Measurements from ENCODE around the gene GPR3. TPM values are rescaled to one million over a fixed set of nuclear protein-coding genes. Genes with fewer than 3 reads are reported as not detected.

Gene GPR3
- total RNA-seq: 0.18 and 0.86 TPM in 2 replicates

GRCh38 chr1:27392096-27392777 is at the start of gene GPR3:
TSS of gene GPR3 (plus strand) at chr1:27392622. CDS start at chr1:27393799, 1,177 bp downstream.

GRCh38 chr1:27366411-27367159 is 25.8 kb upstream of the GPR3 start, which contains the start of gene MAP3K6:
TSS of gene MAP3K6 (minus strand) at chr1:27366961. CDS start at chr1:27366597, 364 bp downstream.

GRCh38 chr1:27374362-27375086 is 17.9 kb upstream of the GPR3 start, which contains the start of gene FCN3:
TSS of gene FCN3 (minus strand) at chr1:27374824. CDS start at chr1:27374818, 6 bp downstream.

GRCh38 chr1:27383039-27383605 is 9.3 kb upstream of the GPR3 start, which contains the start of gene CD164L2:
TSS of gene CD164L2 (minus strand) at chr1:27383333. CDS start at chr1:27383239, 94 bp downstream.

Other genes starting within 250 kb of the GPR3 start
- 11.5 and 16.5 TPM in 2 replicates for gene SLC9A1, start 237.5 kb upstream of the GPR3 start, total RNA-seq
- gene WDTC1, start 158.0 kb upstream of the GPR3 start, total RNA-seq: 23.0 and 24.5 TPM in 2 replicates
- 27.6 and 32.3 TPM in 2 replicates for gene TMEM222, start 70.5 kb upstream of the GPR3 start, total RNA-seq
- 2.8 TPM in 1 of 2 replicates, not detected in the other for gene SYTL1, start 50.6 kb upstream of the GPR3 start, total RNA-seq
- gene MAP3K6, start 25.7 kb upstream of the GPR3 start, total RNA-seq: 21.4 and 34.9 TPM in 2 replicates
- gene FCN3, start 17.8 kb upstream of the GPR3 start, total RNA-seq: not detected in 2 replicates
- not detected in 2 replicates for gene CD164L2, start 9.3 kb upstream of the GPR3 start, total RNA-seq
- 21.9 and 26.4 TPM in 2 replicates for gene WASF2, start 97.5 kb downstream of the GPR3 start, total RNA-seq
- 7.8 and 9.2 TPM in 2 replicates for gene AHDC1, start 211.5 kb downstream of the GPR3 start, total RNA-seq
- gene FGR, start 242.6 kb downstream of the GPR3 start, total RNA-seq: 0.29 TPM in 1 of 2 replicates, not detected in the other